ENCODE results near the gene B4GALNT2.

Gene B4GALNT2

DNA sequence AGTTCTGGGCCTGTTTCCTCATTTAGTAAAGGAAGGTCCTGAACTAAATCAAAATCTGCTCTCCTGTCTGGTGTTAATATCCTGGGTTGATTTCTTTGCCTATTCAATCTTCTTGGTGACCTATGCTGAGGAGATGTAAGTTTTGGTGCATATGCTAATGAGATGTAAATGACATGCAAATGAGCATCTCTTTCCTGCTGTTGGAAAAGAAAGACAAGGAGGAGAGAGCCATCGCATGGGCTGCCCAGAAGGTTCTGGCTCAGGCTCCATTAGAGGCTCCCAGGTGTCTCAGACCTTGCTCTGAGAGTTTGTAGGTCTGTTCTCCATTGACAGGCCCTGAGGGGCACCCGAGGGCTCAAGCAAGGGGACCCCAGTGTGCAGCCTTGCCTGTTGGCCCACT, 81.3 kb downstream of the B4GALNT2 start:
- no peak for DNase-seq

DNA sequence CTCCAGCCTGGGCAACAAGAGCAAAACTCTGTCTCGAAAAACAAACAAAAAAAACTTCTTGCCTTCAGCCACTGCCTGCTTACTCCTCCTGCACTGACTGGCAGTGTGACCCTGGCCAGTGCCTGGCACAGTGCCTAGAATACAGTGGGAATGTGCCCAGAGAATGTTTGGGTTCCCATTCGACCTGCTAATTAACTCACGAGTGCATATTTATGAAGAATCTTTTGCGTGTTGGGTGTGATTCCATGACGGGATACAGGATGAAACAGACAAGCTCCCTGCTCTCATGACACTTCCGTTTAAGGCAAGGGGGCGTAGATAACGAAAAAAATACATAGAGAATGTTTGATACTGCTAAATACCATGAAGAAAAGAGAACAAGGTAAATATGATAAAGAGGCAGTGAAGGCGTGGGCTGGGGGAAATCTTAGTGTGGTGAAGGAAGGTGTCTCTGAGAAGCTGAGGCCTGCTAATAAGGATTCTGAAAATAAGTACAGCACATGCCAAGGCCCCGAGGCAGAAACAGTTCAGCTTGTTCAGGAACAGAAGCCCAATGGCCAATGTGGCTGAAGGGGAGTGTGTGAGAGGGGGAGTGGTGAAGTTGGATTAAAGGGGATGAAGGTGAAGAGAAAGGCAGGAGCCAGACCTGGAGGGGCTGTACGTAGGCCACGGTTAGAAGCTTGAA, 82.2 kb downstream of the B4GALNT2 start:
- DNase-seq = no peak

DNA sequence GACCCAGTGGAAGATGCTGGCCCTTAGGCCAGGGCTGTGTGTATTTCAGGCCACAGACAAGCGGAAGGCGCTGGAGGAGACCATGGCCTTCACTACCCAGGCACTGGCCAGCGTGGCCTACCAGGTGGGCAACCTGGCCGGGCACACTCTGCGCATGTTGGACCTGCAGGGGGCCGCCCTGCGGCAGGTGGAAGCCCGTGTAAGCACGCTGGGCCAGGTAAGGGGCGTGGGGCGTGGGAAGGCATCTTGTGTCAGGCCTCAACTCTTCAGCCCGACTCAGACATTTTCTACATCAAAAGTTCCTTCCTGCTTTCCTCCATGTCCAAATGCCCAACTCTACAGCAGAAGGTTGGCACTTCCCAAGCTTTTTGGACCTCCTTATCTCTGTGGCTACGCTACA, 83.9 kb downstream of the B4GALNT2 start:
- DNase-seq = no peak

DNA sequence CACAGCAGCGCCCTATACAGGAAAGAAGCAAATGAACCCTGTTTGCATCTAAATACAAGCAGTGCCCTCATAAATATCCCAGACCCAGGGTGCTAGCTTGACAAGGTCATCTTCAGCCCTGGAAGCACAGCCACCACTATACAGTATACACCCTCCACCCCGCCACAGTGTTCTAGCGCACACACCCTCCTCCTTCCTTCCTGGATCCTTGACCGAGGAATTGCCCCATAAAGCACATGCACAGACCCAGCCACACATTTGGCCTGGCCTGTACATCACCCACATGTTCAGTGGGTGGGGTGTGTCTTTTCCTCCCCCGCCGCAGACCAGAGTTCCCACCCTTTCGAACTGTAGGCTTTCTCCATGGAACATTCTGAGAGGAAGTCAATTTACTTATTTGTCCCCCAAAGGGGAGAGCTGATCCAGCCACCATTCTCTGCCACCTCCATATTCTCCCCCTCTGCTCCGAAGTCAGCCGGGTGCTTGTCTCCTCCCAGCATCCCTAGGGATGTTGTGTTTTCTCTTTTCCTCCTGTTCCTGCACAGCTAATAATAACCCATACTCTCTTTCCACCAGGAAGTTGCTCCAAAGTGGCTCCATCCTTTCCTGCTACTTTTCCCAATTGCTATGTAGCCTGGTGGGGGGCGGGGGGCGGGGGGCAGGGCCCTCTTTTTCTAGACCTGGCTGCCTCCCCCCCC, 84.5 kb downstream of the B4GALNT2 start:
- DNase-seq = no peak

DNA sequence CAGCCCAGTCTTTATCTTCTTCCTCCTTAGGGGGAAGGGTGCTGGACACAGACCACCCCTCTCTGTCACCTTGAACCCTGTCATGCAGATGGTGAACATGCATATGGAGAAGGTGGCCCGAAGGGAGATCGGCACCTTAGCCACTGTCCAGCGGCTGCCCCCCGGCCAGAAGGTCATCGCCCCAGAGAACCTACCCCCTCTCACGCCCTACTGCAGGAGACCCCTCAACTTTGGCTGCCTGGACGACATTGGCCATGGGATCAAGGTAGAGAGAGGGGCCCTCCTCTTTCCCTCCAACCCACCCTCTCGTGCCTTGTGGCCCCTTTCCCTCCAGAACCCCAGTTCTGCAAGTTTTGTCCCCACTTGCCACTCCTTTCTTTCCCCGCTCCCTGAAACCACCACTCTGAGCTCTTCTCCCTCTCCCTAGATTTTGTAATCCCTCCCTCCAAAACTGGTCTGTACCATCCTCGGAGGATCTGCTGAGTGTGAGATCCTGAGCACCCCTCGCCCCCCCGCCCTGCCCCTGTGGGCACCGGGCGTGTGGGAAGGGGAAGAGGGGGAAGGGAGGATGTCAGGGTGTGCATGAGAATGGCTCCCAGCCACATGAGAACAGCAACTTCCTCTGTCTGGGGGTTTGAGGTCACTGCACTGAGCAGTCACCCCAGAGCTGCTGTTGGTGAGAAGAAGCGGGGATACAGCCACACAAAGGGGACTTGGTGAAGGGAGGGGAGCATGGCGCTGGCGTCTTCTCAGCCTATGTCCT, 85.3 kb downstream of the B4GALNT2 start:
- DNase-seq = peak; percentile 61

DNA sequence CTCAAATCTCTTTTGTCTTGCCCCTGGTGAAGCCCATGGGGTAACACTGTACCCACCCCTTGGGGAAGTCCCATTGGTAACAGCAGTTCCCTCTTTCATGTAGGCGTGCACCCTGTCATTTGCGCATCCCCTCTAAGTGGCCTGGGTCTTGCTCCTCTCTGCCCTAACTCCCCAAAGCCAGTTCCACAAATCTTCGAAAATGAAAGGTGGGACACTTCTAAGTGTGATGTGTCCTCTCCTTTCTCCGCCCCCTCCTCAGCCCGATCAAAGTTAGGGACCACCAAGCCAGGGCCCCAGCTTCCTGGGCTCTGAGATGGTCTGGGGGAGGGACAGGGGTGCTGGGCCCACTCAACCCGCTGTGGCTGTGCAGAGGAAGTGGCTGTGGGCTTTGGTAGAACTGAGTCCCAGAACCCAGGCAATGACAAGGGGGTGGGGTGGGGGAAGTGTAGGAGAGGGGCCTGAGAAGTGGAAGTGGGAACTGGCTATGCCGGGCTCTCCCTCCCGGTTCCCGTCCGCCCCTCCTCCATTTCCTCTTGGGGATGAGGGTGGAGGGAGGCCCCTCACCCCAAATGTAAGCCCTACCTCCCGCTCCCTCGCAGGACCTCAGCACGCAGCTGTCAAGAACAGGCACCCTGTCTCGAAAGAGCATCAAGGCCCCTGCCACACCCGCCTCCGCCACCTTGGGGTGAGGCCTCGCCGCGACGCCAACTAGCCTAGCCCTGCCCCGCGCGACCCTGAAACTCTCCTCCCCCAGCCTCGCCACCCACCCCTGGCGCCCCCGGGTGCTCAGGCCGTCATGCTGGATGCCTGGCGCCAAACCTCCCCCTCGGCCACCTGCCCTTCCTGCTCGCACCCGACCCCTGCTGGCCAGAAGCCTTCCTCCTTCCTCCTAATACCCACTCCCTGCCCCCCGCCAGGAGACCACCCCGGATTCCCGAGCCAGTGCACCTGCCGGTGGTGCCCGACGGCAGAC, 86.7 kb downstream of the B4GALNT2 start:
- DNase-seq = no peak

DNA sequence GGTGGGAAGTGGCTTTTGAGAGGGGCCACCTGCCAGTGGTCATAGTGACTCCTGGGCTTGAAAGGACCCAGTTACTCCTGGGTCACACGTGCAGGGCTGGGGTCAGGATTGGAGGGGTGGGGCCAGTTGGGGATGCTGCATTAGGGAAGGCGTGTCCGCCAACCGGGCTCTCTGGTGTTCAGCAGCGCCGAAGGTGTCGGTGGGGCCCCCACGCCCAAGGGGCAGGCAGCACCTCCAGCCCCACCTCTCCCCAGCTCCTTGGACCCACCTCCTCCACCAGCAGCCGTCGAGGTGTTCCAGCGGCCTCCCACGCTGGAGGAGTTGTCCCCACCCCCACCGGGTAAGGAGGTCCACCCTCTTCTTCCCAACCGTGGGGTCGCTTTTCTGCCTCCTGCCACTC, 87.4 kb downstream of the B4GALNT2 start:
- DNase-seq = no peak

DNA sequence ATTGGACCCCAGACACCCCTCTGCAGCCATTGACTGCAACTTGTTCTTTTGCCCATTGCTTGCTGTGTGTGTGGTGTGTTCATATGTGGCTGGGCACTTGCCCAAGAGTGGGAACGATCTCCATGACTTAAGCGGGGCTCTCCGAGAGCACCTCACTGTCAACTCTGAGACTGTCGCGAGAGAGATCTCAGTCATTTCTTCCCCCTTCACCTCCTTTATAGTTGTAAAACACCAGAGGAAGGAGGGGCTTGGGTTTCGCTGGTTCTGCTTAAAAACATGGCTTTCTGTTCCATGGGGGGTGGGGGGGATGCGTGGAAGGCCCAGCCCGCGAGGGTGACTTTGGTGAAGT, 90.6 kb downstream of the B4GALNT2 start:
- DNase-seq = no peak

DNA sequence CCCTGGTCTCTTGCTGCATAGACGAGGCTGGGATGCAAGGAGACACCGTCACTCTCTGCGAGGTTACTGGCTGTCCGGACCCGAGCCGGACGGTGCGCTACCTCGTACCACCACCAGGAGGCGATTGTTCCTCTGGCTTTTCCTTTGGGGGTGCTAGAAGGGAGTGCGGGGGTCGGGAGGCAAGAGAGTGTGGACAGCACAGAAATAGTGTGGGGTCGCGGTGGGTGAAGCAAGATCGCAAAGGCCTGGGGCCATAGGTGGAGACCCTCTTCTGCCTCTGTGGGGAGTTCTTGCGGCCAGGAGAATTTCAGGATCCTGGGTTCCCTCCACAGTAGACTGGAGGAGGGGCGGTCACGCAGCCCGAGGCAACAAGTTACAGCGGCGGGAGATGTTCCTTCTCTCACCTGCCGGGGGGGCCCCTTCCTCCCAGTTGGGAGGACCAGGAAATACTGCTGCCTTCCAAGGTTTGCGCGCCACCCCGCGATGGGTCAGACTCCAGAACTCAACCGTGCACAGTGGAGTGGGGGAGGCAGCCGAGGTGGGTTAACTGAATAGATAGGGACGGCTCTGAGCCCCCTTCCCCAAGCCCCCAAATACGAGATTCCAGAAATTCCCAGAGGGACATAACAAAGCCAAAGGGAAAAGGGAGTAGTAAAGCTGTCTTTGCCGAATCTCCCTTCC, 91.1 kb downstream of the B4GALNT2 start:
- peak; percentile 66 for DNase-seq

DNA sequence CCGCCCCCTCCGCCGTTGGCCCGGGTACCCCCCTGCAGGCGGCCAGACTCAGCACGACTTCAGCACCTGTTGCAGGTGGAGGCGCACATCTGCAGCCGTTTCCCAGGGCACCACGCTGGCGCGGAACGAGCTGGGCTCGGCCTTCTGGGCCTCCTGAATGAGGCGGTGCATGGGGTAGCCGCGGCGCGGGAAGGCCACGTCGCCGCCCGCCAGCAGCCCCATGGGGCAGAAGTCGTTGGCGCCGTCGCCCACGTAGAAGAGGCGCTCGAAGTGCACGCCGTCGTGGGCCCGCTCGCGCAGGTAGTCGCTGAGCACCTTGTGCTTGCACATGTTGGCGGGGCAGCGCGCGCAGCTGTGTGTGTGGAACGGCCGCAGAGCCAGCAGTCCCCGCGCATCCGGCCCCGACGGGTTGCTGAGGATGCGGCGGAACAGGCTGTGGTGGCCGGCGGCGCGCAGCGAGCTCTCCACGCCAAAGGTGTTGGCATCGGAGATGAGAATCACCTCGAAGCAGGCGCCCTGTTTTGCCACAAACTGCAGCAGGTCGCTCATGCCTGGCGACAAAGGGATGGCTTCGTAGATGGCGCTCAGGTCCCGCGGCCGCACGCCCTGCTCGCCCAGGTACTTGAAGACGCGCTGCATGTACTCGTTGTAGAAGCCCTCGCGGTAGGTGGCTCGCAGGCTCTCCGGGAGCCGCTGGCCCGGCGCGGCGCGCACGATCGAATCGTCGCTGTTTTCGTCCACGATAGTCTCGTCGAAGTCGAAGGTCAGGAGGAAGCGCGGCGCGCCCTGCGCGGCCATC, 91.8 kb downstream of the B4GALNT2 start:
- DNase-seq = peak; percentile 41

DNA sequence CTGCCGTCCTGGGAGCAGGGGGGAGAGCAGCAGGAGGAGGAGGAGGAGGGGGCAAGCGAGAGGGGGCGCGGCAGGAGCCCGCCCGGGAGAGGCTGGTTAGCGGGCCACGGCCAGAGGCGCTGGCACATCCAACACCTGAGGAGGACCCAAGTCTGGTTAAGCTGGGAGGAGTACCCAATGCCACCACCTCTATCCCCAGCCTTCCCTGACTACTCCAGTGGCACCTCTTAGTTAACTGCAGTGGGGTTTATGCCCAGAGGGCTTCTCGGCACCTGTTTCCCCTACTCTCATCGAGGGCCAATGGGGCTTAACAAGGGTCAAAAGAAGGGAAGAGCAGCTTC, 92.4 kb downstream of the B4GALNT2 start:
- no peak for DNase-seq

DNA sequence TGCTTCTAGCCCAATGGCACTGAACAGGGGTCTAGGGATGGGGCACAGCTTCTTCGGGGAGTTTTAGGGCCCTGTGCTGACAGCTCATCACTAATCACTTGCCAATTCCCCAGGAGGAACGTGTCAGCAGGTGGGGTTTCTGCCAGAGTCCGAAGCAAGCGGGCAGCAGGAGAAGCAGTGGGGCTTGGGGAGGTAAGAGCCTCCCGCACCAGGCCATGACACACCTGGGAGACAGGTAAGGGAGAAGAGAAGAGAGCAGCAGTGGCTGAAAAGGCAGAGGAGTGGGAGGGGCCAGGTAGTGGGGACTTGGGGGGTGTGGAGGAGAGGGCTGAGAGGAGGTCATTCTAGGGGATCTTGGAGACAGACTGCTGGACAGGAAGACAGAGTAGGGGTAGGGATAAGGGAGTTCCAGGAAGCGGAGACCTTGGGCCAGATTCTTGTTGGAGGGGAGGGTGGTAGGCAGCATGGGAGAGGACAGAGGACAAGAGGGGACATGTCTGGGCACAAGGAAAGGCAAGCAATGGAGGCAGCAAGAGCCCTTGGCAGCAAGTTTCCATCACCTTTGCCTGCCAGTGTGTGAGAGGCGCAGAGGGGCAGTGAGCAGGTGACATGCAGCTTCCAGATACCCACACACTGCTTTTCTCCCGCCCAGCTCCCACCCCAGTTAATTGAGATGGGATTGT, 93.1 kb downstream of the B4GALNT2 start:
- no peak for DNase-seq
